ENCODE data around the gene C11orf86. TPM values are rescaled to one million over a fixed set of nuclear protein-coding genes. Genes with fewer than 3 reads are reported as not detected.

C11orf86 gene
- total and polyA plus RNA-seq, 2 donors = not detected

Small RNA genes lying within 50 kb of the gene (small RNA-seq; reads per million reads assigned to genes)
- gene MIR3163 = not detected

Other genes with a start within 250 kb of the C11orf86 start
- 6.7 TPM for gene SPTBN2, start 246.1 kb upstream of the C11orf86 start, total RNA-seq
- gene SPTBN2, start 246.1 kb upstream of the C11orf86 start, polyA plus RNA-seq = 2.5 TPM
- 12.2 TPM for gene RCE1, start 131.9 kb upstream of the C11orf86 start, total RNA-seq
- 18.7 TPM for gene RCE1, start 131.9 kb upstream of the C11orf86 start, polyA plus RNA-seq
- 3.7 TPM for gene LRFN4, start 118.2 kb upstream of the C11orf86 start, total RNA-seq
- 19.1 TPM for gene LRFN4, start 118.2 kb upstream of the C11orf86 start, polyA plus RNA-seq
- 3.6 TPM for gene PC, start 16.9 kb upstream of the C11orf86 start, total RNA-seq
- 12.6 TPM for gene PC, start 16.9 kb upstream of the C11orf86 start, polyA plus RNA-seq
- gene SYT12, start 47.8 kb downstream of the C11orf86 start, total RNA-seq = 0.26 TPM
- gene SYT12, start 47.8 kb downstream of the C11orf86 start, polyA plus RNA-seq = 0.20 TPM
- gene RHOD, start 81.5 kb downstream of the C11orf86 start, total RNA-seq = 3.9 TPM
- 10.1 TPM for gene RHOD, start 81.5 kb downstream of the C11orf86 start, polyA plus RNA-seq
- gene KDM2A, start 144.0 kb downstream of the C11orf86 start, total RNA-seq = 74.8 TPM
- gene KDM2A, start 144.0 kb downstream of the C11orf86 start, polyA plus RNA-seq = 47.8 TPM

Data from urinary bladder (tissue), 2 donors.